ENCODE data around the gene ADAMTS6. TPM values are rescaled to one million over a fixed set of nuclear protein-coding genes. Genes with fewer than 3 reads are reported as not detected.

The ADAMTS6 gene
- total RNA-seq, 2 experiments from 2014 or later: 1.1 to 1.9 TPM

DNA sequence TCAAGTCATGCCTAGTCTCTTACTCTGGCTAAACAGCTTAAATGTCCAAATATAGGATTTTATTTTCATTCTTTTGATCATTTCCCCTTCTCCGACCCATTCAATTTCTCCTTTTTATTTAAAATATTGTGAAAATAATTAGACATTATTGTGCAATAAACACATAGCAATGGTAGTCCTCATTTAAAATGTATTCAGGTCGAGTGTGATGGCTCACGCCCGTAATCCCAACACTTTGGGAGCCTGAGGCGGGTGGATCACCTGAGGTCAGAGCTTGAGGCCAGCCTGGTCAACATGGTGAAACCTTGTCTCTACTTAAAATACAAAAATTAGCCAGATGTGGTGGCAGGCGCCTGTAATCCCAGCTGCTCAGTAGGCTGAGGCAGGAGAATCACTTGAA, 26.7 kb downstream of the ADAMTS6 start:
- TF ChIP-seq, protein P1, sequence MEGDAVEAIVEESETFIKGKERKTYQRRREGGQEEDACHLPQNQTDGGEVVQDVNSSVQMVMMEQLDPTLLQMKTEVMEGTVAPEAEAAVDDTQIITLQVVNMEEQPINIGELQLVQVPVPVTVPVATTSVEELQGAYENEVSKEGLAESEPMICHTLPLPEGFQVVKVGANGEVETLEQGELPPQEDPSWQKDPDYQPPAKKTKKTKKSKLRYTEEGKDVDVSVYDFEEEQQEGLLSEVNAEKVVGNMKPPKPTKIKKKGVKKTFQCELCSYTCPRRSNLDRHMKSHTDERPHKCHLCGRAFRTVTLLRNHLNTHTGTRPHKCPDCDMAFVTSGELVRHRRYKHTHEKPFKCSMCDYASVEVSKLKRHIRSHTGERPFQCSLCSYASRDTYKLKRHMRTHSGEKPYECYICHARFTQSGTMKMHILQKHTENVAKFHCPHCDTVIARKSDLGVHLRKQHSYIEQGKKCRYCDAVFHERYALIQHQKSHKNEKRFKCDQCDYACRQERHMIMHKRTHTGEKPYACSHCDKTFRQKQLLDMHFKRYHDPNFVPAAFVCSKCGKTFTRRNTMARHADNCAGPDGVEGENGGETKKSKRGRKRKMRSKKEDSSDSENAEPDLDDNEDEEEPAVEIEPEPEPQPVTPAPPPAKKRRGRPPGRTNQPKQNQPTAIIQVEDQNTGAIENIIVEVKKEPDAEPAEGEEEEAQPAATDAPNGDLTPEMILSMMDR (IDR thresholded peaks at IDR 0.05): no peak
- Mint-ChIP-seq H3K9me3 (no peaks in the 10 kb centered on the region), H3K27ac (no peak overlapping the region), H3K27me3 (no peaks in the 10 kb centered on the region), H3K4me1 (ENCODE audit: low read depth) (no peaks in the 10 kb centered on the region), H3K4me3 (no peak overlapping the region), H3K36me3 (ENCODE audit: low read depth) (no peaks in the 10 kb centered on the region)
- DNase-seq: no peak
- ATAC-seq: no peak
- ChIA-PET POLR2A (no interaction called here), CTCF (no interaction called here)
- intact Hi-C loops (cut with micrococcal nuclease): no loop called here

DNA sequence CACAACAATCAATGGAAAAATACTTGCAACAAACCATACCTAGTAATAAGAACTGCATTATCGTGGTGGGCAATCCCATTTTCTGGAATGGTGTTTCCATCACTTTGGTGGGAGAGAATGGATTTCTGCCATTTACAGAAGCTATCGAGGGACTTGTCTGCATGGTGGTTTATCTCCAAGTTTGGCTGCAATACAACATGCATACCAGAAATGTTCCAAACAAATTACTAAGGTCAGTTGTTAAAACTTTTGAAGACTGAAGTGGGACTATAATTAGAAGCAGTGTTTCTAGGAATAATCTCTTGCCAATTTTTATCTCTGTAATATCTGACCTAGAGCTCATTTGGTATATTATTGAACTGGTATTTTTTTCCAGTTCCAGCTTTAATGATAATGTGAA, 30.3 kb downstream of the ADAMTS6 start:
- Mint-ChIP-seq H3K4me1 (ENCODE audit: low read depth) (no peaks in the 10 kb centered on the region), H3K9me3 (no peaks in the 10 kb centered on the region), H3K27me3 (no peaks in the 10 kb centered on the region), H3K4me3 (no peak overlapping the region), H3K27ac (no peak overlapping the region), H3K36me3 (ENCODE audit: low read depth) (no peaks in the 10 kb centered on the region)
- TF ChIP-seq, protein P1 (IDR thresholded peaks at IDR 0.05): no peak
- ChIA-PET CTCF (no interaction called here), POLR2A (interaction anchor here (0.6 kb wide), 1 partner anchor 291 kb away, joined by 3 read pairs; no protein-coding TSS in a partner anchor)
- no peak for ATAC-seq
- intact Hi-C loops (cut with micrococcal nuclease): no loop called here
- no peak for DNase-seq

DNA sequence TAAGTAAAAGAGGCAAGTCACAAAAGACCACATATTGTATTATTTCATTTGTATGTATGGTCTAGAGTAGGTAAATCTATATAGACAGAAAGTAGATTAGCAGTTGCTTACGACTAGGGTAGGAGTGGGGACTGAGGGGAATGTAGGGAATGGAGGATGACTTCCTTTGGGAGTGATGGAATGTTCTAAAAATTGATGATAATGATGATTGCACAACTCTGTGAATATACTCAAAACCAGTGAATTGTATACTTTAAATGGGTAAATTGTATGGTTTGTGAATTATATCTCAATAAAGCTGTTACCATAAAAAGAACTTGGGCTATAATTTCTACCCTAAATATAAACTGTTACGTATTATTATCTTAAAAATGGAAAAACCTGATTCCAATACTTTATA, 35.0 kb downstream of the ADAMTS6 start:
- ChIA-PET POLR2A (no interaction called here), CTCF (no interaction called here)
- intact Hi-C loops (cut with micrococcal nuclease): no loop called here
- no peak overlapping the region for H3K27ac Mint-ChIP-seq
- TF ChIP-seq, protein P1 (IDR thresholded peaks at IDR 0.05): no peak
- ATAC-seq (no peak), DNase-seq (no peak)
- no peaks in the 10 kb centered on the region for H3K9me3 Mint-ChIP-seq
- no peak overlapping the region for H3K4me3 Mint-ChIP-seq
- no peaks in the 10 kb centered on the region for H3K36me3 Mint-ChIP-seq (ENCODE audit: low read depth)
- no peaks in the 10 kb centered on the region for H3K27me3 Mint-ChIP-seq
- no peaks in the 10 kb centered on the region for H3K4me1 Mint-ChIP-seq (ENCODE audit: low read depth)

DNA sequence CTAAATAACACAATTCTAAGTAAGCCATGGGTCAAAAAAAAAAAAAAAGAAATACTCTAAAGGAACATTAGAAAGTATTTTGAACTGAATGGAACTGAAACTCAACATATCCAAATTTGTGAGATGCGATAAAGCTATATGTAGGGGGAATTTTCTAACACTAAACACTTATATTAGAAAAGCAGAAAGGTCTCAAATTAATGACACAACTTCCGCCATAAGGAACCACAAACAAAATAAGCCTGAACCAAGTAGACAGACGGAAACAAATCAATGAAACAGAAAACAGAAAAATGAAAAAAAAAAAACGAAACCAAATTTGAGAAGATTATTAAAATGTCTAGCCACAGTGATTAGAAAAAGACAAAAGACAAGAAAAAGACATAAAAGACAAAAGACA, 39.9 kb downstream of the ADAMTS6 start:
- no peaks in the 10 kb centered on the region for H3K9me3 Mint-ChIP-seq
- no peak overlapping the region for H3K27ac Mint-ChIP-seq
- DNase-seq: no peak
- no peak overlapping the region for H3K4me3 Mint-ChIP-seq
- ATAC-seq: no peak
- H3K36me3 Mint-ChIP-seq (ENCODE audit: low read depth): no peaks in the 10 kb centered on the region
- intact Hi-C loops (cut with micrococcal nuclease): no loop called here
- ChIA-PET CTCF (no interaction called here), POLR2A (no interaction called here)
- H3K4me1 Mint-ChIP-seq (ENCODE audit: low read depth): no peaks in the 10 kb centered on the region
- H3K27me3 Mint-ChIP-seq: no peaks in the 10 kb centered on the region
- TF ChIP-seq, protein P1 (IDR thresholded peaks at IDR 0.05): no peak

DNA sequence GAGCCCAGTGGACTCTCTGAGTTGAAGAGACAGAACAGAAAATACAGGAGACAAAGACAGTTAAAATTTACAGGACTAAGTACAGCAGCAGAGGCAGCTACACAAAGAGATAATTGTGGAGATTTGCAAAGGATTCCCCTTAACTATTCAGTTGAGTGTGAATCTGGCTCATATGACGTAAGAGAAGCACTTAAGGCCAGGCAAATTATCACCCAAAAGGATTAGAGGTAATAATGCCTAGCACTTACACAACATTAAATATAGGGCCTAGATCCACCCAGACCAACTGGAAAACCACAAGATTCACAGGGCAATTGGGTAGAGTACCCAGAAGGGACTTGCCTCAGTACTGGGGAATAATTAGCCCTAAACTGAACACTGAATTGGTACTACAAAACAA, 41.3 kb downstream of the ADAMTS6 start:
- TF ChIP-seq, protein P1 (IDR thresholded peaks at IDR 0.05): no peak
- intact Hi-C loops (cut with micrococcal nuclease): no loop called here
- CTCF ChIA-PET: no interaction called here

More for the DNA sequence above, 41.3 kb downstream of the ADAMTS6 start:
- Mint-ChIP-seq H3K4me1 (ENCODE audit: low read depth) (no peaks in the 10 kb centered on the region), H3K9me3 (no peaks in the 10 kb centered on the region), H3K4me3 (no peak overlapping the region), H3K36me3 (ENCODE audit: low read depth) (no peaks in the 10 kb centered on the region), H3K27me3 (no peaks in the 10 kb centered on the region), H3K27ac (no peak overlapping the region)
- POLR2A ChIA-PET: no interaction called here
- DNase-seq (no peak), ATAC-seq (no peak)
